ENCODE data around the gene GGTLC1.

The GGTLC1 gene

GRCh38 chr20:23988561-23988960 is at the start of gene GGTLC1:
Gene GGTLC1, minus strand, starts transcription at chr20:23988779. Its CDS starts 2,168 bp downstream, at chr20:23986611.
- Histone ChIP-seq H3K27me3 (ENCODE audit: control insufficient read depth, insufficient read depth, low read length) (no peaks in the 10 kb centered on the region), H3K4me1 (ENCODE audit: control insufficient read depth, insufficient read depth, low read length) (no peaks in the 10 kb centered on the region), H3K9ac (ENCODE audit: low read depth, low read length) (no peak within 1 kb of the TSS), H3K4me3 (ENCODE audit: low read depth, low read length) (no peak within 1 kb of the TSS), H3K36me3 (ENCODE audit: control insufficient read depth, insufficient read depth, low read length) (no peaks in the 10 kb centered on the region), H3K9me3 (ENCODE audit: control insufficient read depth, insufficient read depth, low read length) (no peaks in the 10 kb centered on the region)

- H3K9ac ChIP-seq (ENCODE audit: low read depth, low read length), result no peak overlapping the region
- H3K4me3 ChIP-seq (ENCODE audit: low read depth, low read length), result no peak overlapping the region
- H3K9me3 ChIP-seq (ENCODE audit: control insufficient read depth, insufficient read depth, low read length), result no peaks in the 10 kb centered on the region
- no peaks in the 10 kb centered on the region for H3K4me1 ChIP-seq (ENCODE audit: control insufficient read depth, insufficient read depth, low read length)
- no peaks in the 10 kb centered on the region for H3K27me3 ChIP-seq (ENCODE audit: control insufficient read depth, insufficient read depth, low read length)
- no peaks in the 10 kb centered on the region for H3K36me3 ChIP-seq (ENCODE audit: control insufficient read depth, insufficient read depth, low read length)
These were observed 46.2 kb upstream of the GGTLC1 start for GRCh38 chr20:24034820-24035219.

GRCh38 chr20:24033565-24033964 is 45.0 kb upstream of the GGTLC1 start:
- Histone ChIP-seq H3K36me3 (ENCODE audit: control insufficient read depth, insufficient read depth, low read length) (no peaks in the 10 kb centered on the region), H3K4me3 (ENCODE audit: low read depth, low read length) (no peak overlapping the region), H3K27me3 (ENCODE audit: control insufficient read depth, insufficient read depth, low read length) (no peaks in the 10 kb centered on the region), H3K4me1 (ENCODE audit: control insufficient read depth, insufficient read depth, low read length) (no peaks in the 10 kb centered on the region), H3K9me3 (ENCODE audit: control insufficient read depth, insufficient read depth, low read length) (no peaks in the 10 kb centered on the region), H3K9ac (ENCODE audit: low read depth, low read length) (no peak overlapping the region)

- no peaks in the 10 kb centered on the region for H3K36me3 ChIP-seq (ENCODE audit: control insufficient read depth, insufficient read depth, low read length)
- H3K27me3 ChIP-seq (ENCODE audit: control insufficient read depth, insufficient read depth, low read length), result no peaks in the 10 kb centered on the region
- H3K9ac ChIP-seq (ENCODE audit: low read depth, low read length), result no peak overlapping the region
- no peaks in the 10 kb centered on the region for H3K9me3 ChIP-seq (ENCODE audit: control insufficient read depth, insufficient read depth, low read length)
- no peaks in the 10 kb centered on the region for H3K4me1 ChIP-seq (ENCODE audit: control insufficient read depth, insufficient read depth, low read length)
- H3K4me3 ChIP-seq (ENCODE audit: low read depth, low read length), result no peak overlapping the region
These were observed 44.6 kb upstream of the GGTLC1 start for GRCh38 chr20:24033151-24033550.

- Histone ChIP-seq H3K9ac (ENCODE audit: low read depth, low read length) (no peak overlapping the region), H3K9me3 (ENCODE audit: control insufficient read depth, insufficient read depth, low read length) (no peaks in the 10 kb centered on the region), H3K4me3 (ENCODE audit: low read depth, low read length) (no peak overlapping the region), H3K27me3 (ENCODE audit: control insufficient read depth, insufficient read depth, low read length) (no peaks in the 10 kb centered on the region), H3K4me1 (ENCODE audit: control insufficient read depth, insufficient read depth, low read length) (no peaks in the 10 kb centered on the region), H3K36me3 (ENCODE audit: control insufficient read depth, insufficient read depth, low read length) (no peaks in the 10 kb centered on the region)
These were observed 43.9 kb upstream of the GGTLC1 start for GRCh38 chr20:24032400-24032898.

- Histone ChIP-seq H3K27me3 (ENCODE audit: control insufficient read depth, insufficient read depth, low read length) (no peaks in the 10 kb centered on the region), H3K4me1 (ENCODE audit: control insufficient read depth, insufficient read depth, low read length) (no peaks in the 10 kb centered on the region), H3K4me3 (ENCODE audit: low read depth, low read length) (no peak overlapping the region), H3K9ac (ENCODE audit: low read depth, low read length) (no peak overlapping the region), H3K36me3 (ENCODE audit: control insufficient read depth, insufficient read depth, low read length) (no peaks in the 10 kb centered on the region), H3K9me3 (ENCODE audit: control insufficient read depth, insufficient read depth, low read length) (no peaks in the 10 kb centered on the region)
These were observed 38.6 kb upstream of the GGTLC1 start for GRCh38 chr20:24027229-24027628.

- H3K4me3 ChIP-seq (ENCODE audit: low read depth, low read length), result no peak overlapping the region
These were observed 34.1 kb upstream of the GGTLC1 start for GRCh38 chr20:24022621-24023180.

GRCh38 chr20:24018796-24019195 is 30.2 kb upstream of the GGTLC1 start:
- H3K4me3 ChIP-seq (ENCODE audit: low read depth, low read length), result no peak overlapping the region
- H3K9me3 ChIP-seq (ENCODE audit: control insufficient read depth, insufficient read depth, low read length), result no peaks in the 10 kb centered on the region
- no peaks in the 10 kb centered on the region for H3K4me1 ChIP-seq (ENCODE audit: control insufficient read depth, insufficient read depth, low read length)
- H3K9ac ChIP-seq (ENCODE audit: low read depth, low read length), result no peak overlapping the region
- H3K27me3 ChIP-seq (ENCODE audit: control insufficient read depth, insufficient read depth, low read length), result no peaks in the 10 kb centered on the region
- H3K36me3 ChIP-seq (ENCODE audit: control insufficient read depth, insufficient read depth, low read length), result no peaks in the 10 kb centered on the region

More at GRCh38 chr20:24022621-24023180, 34.1 kb upstream of the GGTLC1 start:
- Histone ChIP-seq H3K36me3 (ENCODE audit: control insufficient read depth, insufficient read depth, low read length) (no peaks in the 10 kb centered on the region), H3K4me1 (ENCODE audit: control insufficient read depth, insufficient read depth, low read length) (no peaks in the 10 kb centered on the region), H3K27me3 (ENCODE audit: control insufficient read depth, insufficient read depth, low read length) (no peaks in the 10 kb centered on the region), H3K9me3 (ENCODE audit: control insufficient read depth, insufficient read depth, low read length) (no peaks in the 10 kb centered on the region), H3K9ac (ENCODE audit: low read depth, low read length) (no peak overlapping the region)

GRCh38 chr20:24017458-24017755 is 28.8 kb upstream of the GGTLC1 start:
- no peaks in the 10 kb centered on the region for H3K36me3 ChIP-seq (ENCODE audit: control insufficient read depth, insufficient read depth, low read length)
- no peak overlapping the region for H3K4me3 ChIP-seq (ENCODE audit: low read depth, low read length)
- H3K9ac ChIP-seq (ENCODE audit: low read depth, low read length), result no peak overlapping the region

GRCh38 chr20:24016607-24017457 is 28.3 kb upstream of the GGTLC1 start:
- no peaks in the 10 kb centered on the region for H3K4me1 ChIP-seq (ENCODE audit: control insufficient read depth, insufficient read depth, low read length)
- no peak overlapping the region for H3K9ac ChIP-seq (ENCODE audit: low read depth, low read length)
- H3K9me3 ChIP-seq (ENCODE audit: control insufficient read depth, insufficient read depth, low read length), result no peaks in the 10 kb centered on the region
- no peaks in the 10 kb centered on the region for H3K36me3 ChIP-seq (ENCODE audit: control insufficient read depth, insufficient read depth, low read length)
- H3K4me3 ChIP-seq (ENCODE audit: low read depth, low read length), result no peak overlapping the region
- H3K27me3 ChIP-seq (ENCODE audit: control insufficient read depth, insufficient read depth, low read length), result no peaks in the 10 kb centered on the region

More at GRCh38 chr20:24017458-24017755, 28.8 kb upstream of the GGTLC1 start:
- H3K9me3 ChIP-seq (ENCODE audit: control insufficient read depth, insufficient read depth, low read length), result no peaks in the 10 kb centered on the region
- H3K27me3 ChIP-seq (ENCODE audit: control insufficient read depth, insufficient read depth, low read length), result no peaks in the 10 kb centered on the region
- no peaks in the 10 kb centered on the region for H3K4me1 ChIP-seq (ENCODE audit: control insufficient read depth, insufficient read depth, low read length)

GRCh38 chr20:24013953-24014352 is 25.4 kb upstream of the GGTLC1 start:
- Histone ChIP-seq H3K27me3 (ENCODE audit: control insufficient read depth, insufficient read depth, low read length) (no peaks in the 10 kb centered on the region), H3K36me3 (ENCODE audit: control insufficient read depth, insufficient read depth, low read length) (no peaks in the 10 kb centered on the region), H3K9me3 (ENCODE audit: control insufficient read depth, insufficient read depth, low read length) (no peaks in the 10 kb centered on the region), H3K4me1 (ENCODE audit: control insufficient read depth, insufficient read depth, low read length) (no peaks in the 10 kb centered on the region), H3K9ac (ENCODE audit: low read depth, low read length) (no peak overlapping the region), H3K4me3 (ENCODE audit: low read depth, low read length) (no peak overlapping the region)

GRCh38 chr20:24011282-24011681 is 22.7 kb upstream of the GGTLC1 start:
- no peaks in the 10 kb centered on the region for H3K36me3 ChIP-seq (ENCODE audit: control insufficient read depth, insufficient read depth, low read length)
- H3K4me3 ChIP-seq (ENCODE audit: low read depth, low read length), result no peak overlapping the region
- no peaks in the 10 kb centered on the region for H3K9me3 ChIP-seq (ENCODE audit: control insufficient read depth, insufficient read depth, low read length)
- H3K27me3 ChIP-seq (ENCODE audit: control insufficient read depth, insufficient read depth, low read length), result no peaks in the 10 kb centered on the region
- no peaks in the 10 kb centered on the region for H3K4me1 ChIP-seq (ENCODE audit: control insufficient read depth, insufficient read depth, low read length)
- no peak overlapping the region for H3K9ac ChIP-seq (ENCODE audit: low read depth, low read length)
